ENCODE measurements around the gene C16orf46.
"Not testable (repeated sequence)": the region's sequence is repeated elsewhere in the genome, so short reads cannot be mapped to it uniquely, and the experiment has no call there.

C16orf46 gene, protein sequence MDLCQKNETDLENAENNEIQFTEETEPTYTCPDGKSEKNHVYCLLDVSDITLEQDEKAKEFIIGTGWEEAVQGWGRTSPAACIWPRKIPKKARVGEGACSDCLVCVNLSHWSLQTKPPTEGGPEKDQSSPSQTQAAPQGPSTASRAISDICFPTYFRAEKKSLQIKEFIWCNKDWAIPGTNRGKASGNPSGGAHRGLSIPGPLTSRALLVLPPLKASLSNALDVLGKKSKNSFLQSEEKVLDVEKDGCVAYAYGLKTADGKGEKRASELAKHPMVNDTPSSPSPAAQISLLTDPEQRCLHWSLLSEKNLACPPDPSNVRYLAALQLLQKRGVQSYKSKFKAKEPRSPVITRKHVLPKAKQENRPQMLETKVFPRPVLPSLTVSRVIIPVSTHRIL

DNA sequence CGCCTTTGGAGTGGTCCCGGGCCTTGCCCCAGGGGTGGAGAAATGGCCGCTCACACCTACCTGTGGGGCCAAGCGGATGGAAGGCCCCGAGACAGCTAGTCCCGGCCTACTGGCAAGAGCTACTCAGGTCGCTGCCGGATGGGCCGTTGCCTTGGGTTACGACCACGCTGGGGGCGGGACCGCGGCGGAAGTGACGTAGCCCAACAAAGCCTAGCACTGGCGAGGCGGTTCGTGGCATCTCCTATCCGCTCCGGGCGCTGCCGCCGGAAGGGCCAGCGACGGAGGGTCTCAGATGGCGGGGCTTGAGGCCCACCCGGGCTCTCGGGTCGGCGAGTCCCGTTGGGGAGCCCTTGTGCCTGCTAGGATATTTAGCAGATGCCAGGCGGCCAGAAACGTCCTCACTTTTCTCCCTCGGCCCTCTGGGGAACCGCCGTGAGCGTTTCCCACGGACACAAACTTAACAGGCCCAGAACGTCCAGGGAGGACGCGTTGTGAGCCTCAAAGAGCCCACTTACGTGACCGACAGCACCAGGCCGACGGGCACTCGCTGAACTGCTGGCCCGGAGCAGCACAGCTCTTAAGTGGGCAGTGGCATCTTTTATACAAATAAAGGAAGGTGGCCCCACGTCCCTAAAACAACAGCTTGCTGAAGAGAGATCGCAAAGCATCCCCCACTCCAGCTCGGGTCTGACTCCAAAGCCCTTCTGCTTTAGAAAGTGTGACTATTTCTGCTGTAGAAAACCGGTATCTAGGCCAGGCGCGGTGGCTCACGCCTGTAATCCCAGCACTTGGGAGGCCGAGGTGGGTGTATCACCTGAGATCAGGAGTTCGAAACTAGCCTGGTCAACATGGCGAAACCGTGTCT lies at the start of gene C16orf46:
TSS of gene C16orf46 (minus strand) at position 163 of the 865 bp plus-strand sequence. CDS start 13,283 bp downstream, outside the sequence.
- H3K4me1 ChIP-seq (ENCODE audit: insufficient read depth, low read length) = peaks cover 10% of the 10 kb centered on the region
- H2AFZ ChIP-seq (ENCODE audit: low read depth, low read length) = peak within 1 kb of the TSS; percentile 74
- no peaks in the 10 kb centered on the region for H3K27me3 ChIP-seq (ENCODE audit: insufficient read depth, low read length)
- peak within 1 kb of the TSS; percentile 64 for H3K4me3 ChIP-seq (ENCODE audit: low read length)
- H3K9me3 ChIP-seq (ENCODE audit: low read length) = no peaks in the 10 kb centered on the region
- peaks cover 6% of the 10 kb centered on the region for H3K36me3 ChIP-seq (ENCODE audit: insufficient read depth, low read length)

DNA sequence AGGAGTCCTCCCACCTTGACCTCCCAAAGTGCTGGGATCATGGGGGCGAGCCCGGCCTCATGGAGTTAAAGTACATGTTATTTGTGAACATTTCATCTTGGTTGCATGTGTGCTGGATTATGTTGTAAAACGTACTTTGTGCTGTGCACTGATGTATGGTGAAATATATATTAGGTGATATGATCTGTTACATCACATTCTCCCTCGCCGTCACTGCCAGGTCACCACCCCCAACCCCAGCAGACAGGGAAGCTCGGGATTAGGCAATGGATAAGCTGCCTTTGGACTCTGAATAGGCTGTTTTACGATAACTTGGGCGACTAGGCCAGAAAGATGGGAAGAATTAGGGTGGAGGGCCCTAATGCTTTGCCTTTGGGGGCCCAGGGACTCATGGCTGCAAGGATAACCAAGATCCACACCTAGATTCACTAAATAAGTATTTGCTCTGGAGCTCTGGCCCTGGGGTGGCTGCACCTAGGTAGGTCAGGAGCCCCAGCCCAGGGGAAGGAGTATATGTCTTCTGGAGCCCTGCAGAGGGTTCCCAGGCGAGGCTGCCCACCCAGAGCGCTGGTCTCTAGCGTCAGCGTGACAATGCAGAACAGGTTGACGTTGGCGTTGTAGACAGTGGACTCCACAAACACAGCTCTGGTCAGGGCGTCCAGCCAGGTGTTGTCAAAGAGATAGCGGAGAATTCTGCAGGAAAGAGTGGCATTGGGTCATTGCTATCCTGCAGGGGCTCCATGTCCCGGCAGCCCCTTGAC lies 46.2 kb upstream of the C16orf46 start:
- Histone ChIP-seq H2AFZ (ENCODE audit: low read depth, low read length) (no peak overlapping the region), H3K27me3 (ENCODE audit: insufficient read depth, low read length) (peaks cover 4% of the 10 kb centered on the region), H3K4me3 (ENCODE audit: low read length) (no peak overlapping the region), H3K36me3 (ENCODE audit: insufficient read depth, low read length) (no peaks in the 10 kb centered on the region), H3K9me3 (ENCODE audit: low read length) (no peaks in the 10 kb centered on the region), H3K4me1 (ENCODE audit: insufficient read depth, low read length) (no peaks in the 10 kb centered on the region)

DNA sequence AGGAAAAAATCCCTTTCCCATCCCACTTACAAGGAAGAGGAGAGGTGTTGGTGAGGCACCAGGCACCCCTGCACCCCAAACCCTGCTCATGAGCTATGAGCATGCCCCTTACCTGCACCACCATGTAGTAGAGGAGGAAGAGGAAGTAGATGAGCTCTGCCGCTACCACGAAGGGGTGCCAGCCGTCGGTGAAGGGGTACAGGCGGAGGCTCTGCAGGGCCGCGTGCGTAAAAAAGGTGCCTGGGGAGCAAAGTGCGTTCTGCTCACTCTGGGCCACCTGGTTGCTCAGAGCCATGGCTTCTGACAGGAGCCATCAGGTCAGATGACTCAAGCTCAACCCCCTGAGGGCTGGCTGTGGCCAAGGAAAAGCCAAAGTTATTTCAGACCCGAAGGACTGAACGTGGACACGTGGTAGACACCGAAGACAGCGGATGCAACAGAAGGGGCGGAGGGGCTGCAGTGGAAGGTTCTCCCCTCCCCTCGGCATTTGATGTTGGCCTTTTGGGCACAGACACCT lies 44.5 kb upstream of the C16orf46 start:
- H3K9me3 ChIP-seq (ENCODE audit: low read length) = no peaks in the 10 kb centered on the region

DNA sequence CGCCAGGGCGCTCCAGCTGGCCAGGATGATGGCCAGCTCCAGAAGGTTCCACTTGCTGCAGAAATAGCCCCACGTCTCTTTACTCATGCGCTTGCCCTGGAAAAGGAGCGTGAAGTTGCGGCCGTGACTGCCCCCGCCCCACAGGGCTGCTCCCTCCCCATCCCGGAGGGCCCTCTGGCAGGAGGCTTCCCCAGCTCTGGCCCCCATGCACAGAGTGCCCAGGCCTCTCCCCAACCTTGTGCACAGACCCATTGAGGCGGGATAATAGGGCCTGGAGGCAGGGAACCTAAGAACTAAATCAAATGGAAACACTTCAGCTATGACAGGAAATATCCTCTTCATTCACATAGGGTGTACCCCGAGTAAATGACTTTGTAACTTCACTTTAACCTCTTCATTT lies 40.4 kb upstream of the C16orf46 start:
- Histone ChIP-seq H3K27me3 (ENCODE audit: insufficient read depth, low read length) (peaks cover 2% of the 10 kb centered on the region), H3K4me1 (ENCODE audit: insufficient read depth, low read length) (no peaks in the 10 kb centered on the region)

More for the DNA sequence above, 44.5 kb upstream of the C16orf46 start:
- Histone ChIP-seq H3K27me3 (ENCODE audit: insufficient read depth, low read length) (peaks cover 4% of the 10 kb centered on the region), H2AFZ (ENCODE audit: low read depth, low read length) (no peak overlapping the region), H3K36me3 (ENCODE audit: insufficient read depth, low read length) (no peaks in the 10 kb centered on the region), H3K4me1 (ENCODE audit: insufficient read depth, low read length) (no peaks in the 10 kb centered on the region), H3K4me3 (ENCODE audit: low read length) (no peak overlapping the region)

DNA sequence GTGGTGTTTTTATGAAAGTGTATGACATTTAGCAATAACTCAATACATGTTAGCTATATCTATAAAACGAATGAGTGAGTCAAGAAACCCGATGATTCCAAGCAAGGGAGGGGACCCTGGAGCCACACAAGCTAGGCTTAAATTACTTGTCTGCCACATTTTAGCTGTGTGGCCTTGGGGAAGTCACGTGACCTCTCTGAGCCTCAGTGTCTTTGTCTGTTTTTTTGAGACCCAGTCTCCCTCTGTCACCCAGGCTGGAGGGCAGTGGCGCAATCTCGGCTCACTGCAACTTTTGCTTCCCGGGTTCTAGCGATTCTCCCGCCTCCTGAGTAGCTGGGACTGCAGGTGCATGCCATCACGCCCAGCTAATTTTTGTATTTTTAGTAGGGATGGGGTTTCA lies 39.2 kb upstream of the C16orf46 start:
- Histone ChIP-seq H3K27me3 (ENCODE audit: insufficient read depth, low read length) (peaks cover 4% of the 10 kb centered on the region), H3K4me1 (ENCODE audit: insufficient read depth, low read length) (no peaks in the 10 kb centered on the region), H2AFZ (ENCODE audit: low read depth, low read length) (no peak overlapping the region), H3K4me3 (ENCODE audit: low read length) (no peak overlapping the region), H3K36me3 (ENCODE audit: insufficient read depth, low read length) (no peaks in the 10 kb centered on the region), H3K9me3 (ENCODE audit: low read length) (no peaks in the 10 kb centered on the region)

More for the DNA sequence above, 40.4 kb upstream of the C16orf46 start:
- no peak overlapping the region for H2AFZ ChIP-seq (ENCODE audit: low read depth, low read length)
- no peaks in the 10 kb centered on the region for H3K36me3 ChIP-seq (ENCODE audit: insufficient read depth, low read length)
- no peaks in the 10 kb centered on the region for H3K9me3 ChIP-seq (ENCODE audit: low read length)
- no peak overlapping the region for H3K4me3 ChIP-seq (ENCODE audit: low read length)

DNA sequence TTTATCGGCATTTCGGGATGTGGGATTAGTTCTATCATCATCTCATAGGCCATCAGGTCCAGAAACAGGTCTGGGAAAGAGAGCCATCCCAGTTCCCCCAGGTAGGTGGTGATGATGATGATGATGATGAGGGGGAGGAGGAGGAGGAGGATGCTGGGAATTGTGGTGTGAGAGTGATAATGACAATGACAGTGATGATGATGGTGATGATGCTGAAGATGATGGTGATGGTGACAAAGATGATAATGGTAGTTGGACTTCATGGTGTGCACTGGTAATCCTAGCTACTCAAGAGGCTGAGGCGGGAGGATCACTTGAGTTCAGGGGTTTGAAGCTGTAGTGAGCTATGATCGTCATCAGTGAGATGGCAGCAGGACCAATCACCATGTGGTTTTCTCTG lies 35.4 kb upstream of the C16orf46 start:
- no peaks in the 10 kb centered on the region for H3K9me3 ChIP-seq (ENCODE audit: low read length)
- no peak overlapping the region for H2AFZ ChIP-seq (ENCODE audit: low read depth, low read length)
- H3K4me3 ChIP-seq (ENCODE audit: low read length) = no peak overlapping the region
- peaks cover 3% of the 10 kb centered on the region for H3K27me3 ChIP-seq (ENCODE audit: insufficient read depth, low read length)
- H3K36me3 ChIP-seq (ENCODE audit: insufficient read depth, low read length) = no peaks in the 10 kb centered on the region
- no peaks in the 10 kb centered on the region for H3K4me1 ChIP-seq (ENCODE audit: insufficient read depth, low read length)

DNA sequence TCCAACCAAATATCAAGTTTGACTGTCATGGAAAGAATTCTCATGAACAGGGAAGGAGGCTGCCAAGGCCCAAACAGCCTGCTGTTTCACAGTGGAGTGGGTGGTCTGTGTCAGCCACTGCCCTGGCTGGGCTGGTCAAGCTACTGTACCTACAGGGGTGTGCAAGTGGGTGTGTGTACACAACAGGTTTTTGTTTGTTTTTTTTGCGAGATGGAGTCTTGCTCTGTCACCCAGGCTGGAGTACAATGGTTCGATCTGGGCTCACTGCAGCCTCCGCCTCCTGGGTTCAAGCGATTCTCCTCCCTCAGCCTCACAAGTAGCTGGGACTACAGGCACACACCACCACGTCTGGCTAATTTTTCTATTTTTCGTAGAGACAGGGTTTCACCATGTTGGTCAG lies 32.2 kb upstream of the C16orf46 start:
- not testable (repeated sequence) for H3K9me3 ChIP-seq (ENCODE audit: low read length); H3K36me3 ChIP-seq (ENCODE audit: insufficient read depth, low read length); H2AFZ ChIP-seq (ENCODE audit: low read depth, low read length); H3K4me3 ChIP-seq (ENCODE audit: low read length); H3K4me1 ChIP-seq (ENCODE audit: insufficient read depth, low read length); H3K27me3 ChIP-seq (ENCODE audit: insufficient read depth, low read length)

DNA sequence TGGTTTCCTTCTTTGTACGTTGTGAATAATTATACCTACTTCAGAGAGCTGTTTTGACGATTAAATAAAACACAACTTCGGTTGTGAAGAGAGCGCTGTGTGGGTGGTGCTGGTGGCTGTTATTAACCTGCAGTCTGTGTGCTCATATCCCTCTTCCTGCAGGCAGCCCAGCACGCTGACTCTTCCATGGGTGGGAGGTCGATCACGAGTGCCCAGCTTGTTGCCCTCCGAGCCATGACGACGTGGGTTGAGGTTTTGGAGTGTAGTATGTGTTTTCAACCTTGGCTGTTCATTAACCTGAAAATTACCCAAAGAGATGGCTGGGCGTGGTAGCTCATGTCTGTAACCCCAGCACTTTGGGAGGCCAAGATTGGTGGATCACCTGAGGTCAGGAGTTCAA lies 30.5 kb upstream of the C16orf46 start:
- no peaks in the 10 kb centered on the region for H3K4me1 ChIP-seq (ENCODE audit: insufficient read depth, low read length)
- H3K4me3 ChIP-seq (ENCODE audit: low read length) = no peak overlapping the region
- peaks cover 2% of the 10 kb centered on the region for H3K27me3 ChIP-seq (ENCODE audit: insufficient read depth, low read length)
- no peak overlapping the region for H2AFZ ChIP-seq (ENCODE audit: low read depth, low read length)
- no peaks in the 10 kb centered on the region for H3K36me3 ChIP-seq (ENCODE audit: insufficient read depth, low read length)
- H3K9me3 ChIP-seq (ENCODE audit: low read length) = no peaks in the 10 kb centered on the region

DNA sequence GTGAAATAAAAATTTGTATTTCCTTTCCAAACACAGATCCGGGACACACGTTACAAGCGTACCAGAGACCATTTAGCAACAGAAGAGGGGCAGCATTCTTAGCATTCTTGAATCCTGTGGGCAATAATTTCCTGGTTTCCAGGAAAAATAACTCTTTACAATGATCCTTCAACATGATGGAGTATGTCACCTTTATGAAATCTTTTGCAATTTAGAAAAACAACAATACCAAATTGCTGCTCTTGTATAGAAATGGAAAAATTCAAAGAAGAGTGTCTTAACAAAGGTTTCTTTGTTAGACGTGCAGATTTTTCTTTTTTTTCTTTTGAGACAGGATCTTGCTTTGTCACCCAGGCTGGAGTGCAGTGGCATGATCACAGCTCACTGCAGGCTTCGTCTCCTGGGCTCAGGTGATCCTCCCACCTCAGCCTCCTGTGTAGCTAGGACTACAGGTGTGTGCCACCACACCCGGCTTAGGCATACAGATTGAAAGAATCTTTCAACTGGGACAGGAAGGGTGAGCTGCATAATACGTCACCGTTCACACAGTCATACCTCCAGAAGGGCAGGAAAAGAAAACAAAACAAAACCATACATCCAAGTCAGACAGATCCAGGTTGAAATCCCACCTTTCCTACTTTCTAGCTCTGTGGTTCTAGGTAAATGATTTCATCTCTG lies 29.9 kb upstream of the C16orf46 start:
- H3K4me3 ChIP-seq (ENCODE audit: low read length) = no peak overlapping the region
- no peaks in the 10 kb centered on the region for H3K9me3 ChIP-seq (ENCODE audit: low read length)
- H2AFZ ChIP-seq (ENCODE audit: low read depth, low read length) = no peak overlapping the region
- no peaks in the 10 kb centered on the region for H3K4me1 ChIP-seq (ENCODE audit: insufficient read depth, low read length)
- H3K36me3 ChIP-seq (ENCODE audit: insufficient read depth, low read length) = no peaks in the 10 kb centered on the region
- H3K27me3 ChIP-seq (ENCODE audit: insufficient read depth, low read length) = peaks cover 2% of the 10 kb centered on the region

DNA sequence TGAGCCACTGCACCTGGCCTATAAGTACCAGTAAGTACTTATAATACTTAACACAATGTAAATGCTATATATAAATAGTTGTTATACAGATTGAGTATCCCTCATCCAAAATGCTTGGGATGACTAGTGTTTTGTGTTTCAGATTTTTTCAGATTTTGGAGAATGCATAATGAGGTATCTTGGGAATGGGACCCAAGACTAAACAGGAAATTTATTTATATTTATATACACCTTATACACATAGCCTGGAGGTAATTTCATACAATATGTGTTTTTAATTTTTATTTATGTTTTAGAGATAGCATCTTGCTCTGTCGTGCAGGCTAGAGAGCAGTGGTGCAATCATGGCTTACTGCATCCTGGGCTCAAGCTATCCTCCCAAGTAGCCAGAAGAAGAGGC lies 28.9 kb upstream of the C16orf46 start:
- no peaks in the 10 kb centered on the region for H3K4me1 ChIP-seq (ENCODE audit: insufficient read depth, low read length)
- H3K27me3 ChIP-seq (ENCODE audit: insufficient read depth, low read length) = no peaks in the 10 kb centered on the region
- no peaks in the 10 kb centered on the region for H3K9me3 ChIP-seq (ENCODE audit: low read length)
- H2AFZ ChIP-seq (ENCODE audit: low read depth, low read length) = no peak overlapping the region
- H3K36me3 ChIP-seq (ENCODE audit: insufficient read depth, low read length) = no peaks in the 10 kb centered on the region
- no peak overlapping the region for H3K4me3 ChIP-seq (ENCODE audit: low read length)

DNA sequence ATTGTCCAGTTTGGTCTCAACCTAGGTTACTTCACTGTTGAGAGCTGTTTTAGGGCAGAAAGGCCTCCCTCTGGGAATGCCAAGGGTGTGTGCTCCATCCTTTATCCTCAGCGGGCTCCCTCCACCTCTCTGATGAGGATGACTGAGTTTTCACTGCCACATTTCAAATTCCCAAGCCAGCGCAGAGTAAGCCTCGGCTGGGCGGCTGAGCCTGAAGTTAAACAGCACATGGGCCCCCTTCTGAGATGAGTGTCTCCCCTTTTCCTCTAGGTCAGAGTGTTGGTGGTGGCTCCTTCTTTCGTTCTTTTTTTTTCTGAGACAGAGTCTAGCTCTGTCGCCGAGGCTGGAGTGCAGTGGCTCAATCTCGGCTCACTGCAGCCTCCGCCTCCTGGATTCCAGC lies 24.7 kb upstream of the C16orf46 start:
- Histone ChIP-seq H3K36me3 (ENCODE audit: insufficient read depth, low read length) (no peaks in the 10 kb centered on the region), H3K27me3 (ENCODE audit: insufficient read depth, low read length) (no peaks in the 10 kb centered on the region)

DNA sequence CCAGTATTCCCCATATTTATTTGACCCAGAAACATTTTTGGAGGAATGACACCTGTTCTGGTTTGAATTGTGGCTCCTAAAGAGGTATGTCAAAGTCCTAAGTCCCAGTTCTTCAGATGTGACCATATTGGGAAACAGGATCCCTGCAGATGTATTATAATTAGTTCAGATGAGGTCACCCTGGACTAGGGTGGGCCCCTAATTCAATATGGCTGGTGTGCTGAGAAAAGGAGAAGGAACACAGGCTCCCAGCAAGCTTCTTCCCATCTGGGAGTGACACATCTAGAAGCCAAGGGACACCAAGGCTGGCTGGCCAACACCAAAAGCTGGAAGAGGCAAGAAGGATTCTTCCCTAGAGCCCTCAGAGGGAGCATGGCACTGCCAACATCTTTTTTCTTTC lies 22.9 kb upstream of the C16orf46 start:
- H2AFZ ChIP-seq (ENCODE audit: low read depth, low read length) = no peak overlapping the region
- no peak overlapping the region for H3K4me3 ChIP-seq (ENCODE audit: low read length)
- H3K36me3 ChIP-seq (ENCODE audit: insufficient read depth, low read length) = no peaks in the 10 kb centered on the region
- H3K27me3 ChIP-seq (ENCODE audit: insufficient read depth, low read length) = no peaks in the 10 kb centered on the region
- H3K9me3 ChIP-seq (ENCODE audit: low read length) = no peaks in the 10 kb centered on the region
- H3K4me1 ChIP-seq (ENCODE audit: insufficient read depth, low read length) = peaks cover 5% of the 10 kb centered on the region

More for the DNA sequence above, 24.7 kb upstream of the C16orf46 start:
- Histone ChIP-seq H3K4me1 (ENCODE audit: insufficient read depth, low read length) (peaks cover 3% of the 10 kb centered on the region), H3K9me3 (ENCODE audit: low read length) (no peaks in the 10 kb centered on the region), H2AFZ (ENCODE audit: low read depth, low read length) (no peak overlapping the region), H3K4me3 (ENCODE audit: low read length) (no peak overlapping the region)
